Measurements from ENCODE around the gene CBX7. TPM values are rescaled to one million over a fixed set of nuclear protein-coding genes. Genes with fewer than 3 reads are reported as not detected.

CBX7 gene
- total and polyA plus RNA-seq, 2 donors (not counting 1 experiment from before 2014, with no cell fraction given), result 2.8 to 14.7 TPM

- Histone ChIP-seq H3K36me3 (ENCODE audit: control insufficient read depth, insufficient read depth, low read length) (no peaks in the 10 kb centered on the region), H3K4me1 (ENCODE audit: control insufficient read depth, extremely low read depth, insufficient read depth, low read length) (no peaks in the 10 kb centered on the region), H3K4me2 (ENCODE audit: extremely low read depth, insufficient read depth, low read length) (no peak overlapping the region), H3K4me3 (replicated peaks in 1 of 4; ENCODE audit: control extremely low read depth in 1 of 4, insufficient read depth in 1 of 4, low read depth in 3 of 4, low read length in 4 of 4) (no peak overlapping the region), H3K9me3 (ENCODE audit: control insufficient read depth, insufficient read depth, low read depth, low read length) (no peaks in the 10 kb centered on the region), H3K9ac (ENCODE audit: insufficient read depth, low read length) (no peak overlapping the region), H2AFZ (ENCODE audit: low read length) (no peak overlapping the region), H4K20me1 (ENCODE audit: control insufficient read depth, extremely low read depth, insufficient read depth, low read length) (no peaks in the 10 kb centered on the region), H3K27me3 (ENCODE audit: control insufficient read depth, insufficient read depth, low read length) (peaks cover 3% of the 10 kb centered on the region), H3K79me2 (ENCODE audit: control insufficient read depth, insufficient read depth, low read length) (no peaks in the 10 kb centered on the region), H3K27ac (ENCODE audit: insufficient read depth, low read length) (no peak overlapping the region)
- DNase-seq (ENCODE audit: low read depth in 2 of 2), result no peak
- TF ChIP-seq CTCF (conservative IDR thresholded peaks at IDR 0.05 in 1 of 2, IDR thresholded peaks at IDR 0.05 in 1 of 2; ENCODE audit: low read depth in 1 of 2, low read length in 2 of 2) (no peak), EZH2 (IDR thresholded peaks at IDR 0.05; ENCODE audit: low read length, missing control alignments) (no peak)
Measured at GRCh38 chr22:39125622-39126021, 26.9 kb downstream of the CBX7 start.

- TF ChIP-seq EZH2 (IDR thresholded peaks at IDR 0.05; ENCODE audit: low read length, missing control alignments), result no peak
- TF ChIP-seq CTCF (conservative IDR thresholded peaks at IDR 0.05 in 1 of 2, IDR thresholded peaks at IDR 0.05 in 1 of 2; ENCODE audit: low read depth in 1 of 2, low read length in 2 of 2), result no peak
- no peaks in the 10 kb centered on the region for H4K20me1 ChIP-seq (ENCODE audit: control insufficient read depth, extremely low read depth, insufficient read depth, low read length)
- no peaks in the 10 kb centered on the region for H3K4me1 ChIP-seq (ENCODE audit: control insufficient read depth, extremely low read depth, insufficient read depth, low read length)
- peaks cover 4% of the 10 kb centered on the region for H3K27me3 ChIP-seq (ENCODE audit: control insufficient read depth, insufficient read depth, low read length)
- no peak overlapping the region for H3K9ac ChIP-seq (ENCODE audit: insufficient read depth, low read length)
- DNase-seq (ENCODE audit: low read depth in 2 of 2), result no peak
- H3K27ac ChIP-seq (ENCODE audit: insufficient read depth, low read length), result no peak overlapping the region
- no peak overlapping the region for H3K4me3 ChIP-seq (replicated peaks in 1 of 4; ENCODE audit: control extremely low read depth in 1 of 4, insufficient read depth in 1 of 4, low read depth in 3 of 4, low read length in 4 of 4)
- H3K9me3 ChIP-seq (ENCODE audit: control insufficient read depth, insufficient read depth, low read depth, low read length), result no peaks in the 10 kb centered on the region
- H3K4me2 ChIP-seq (ENCODE audit: extremely low read depth, insufficient read depth, low read length), result no peak overlapping the region
- H3K79me2 ChIP-seq (ENCODE audit: control insufficient read depth, insufficient read depth, low read length), result no peaks in the 10 kb centered on the region
- no peaks in the 10 kb centered on the region for H3K36me3 ChIP-seq (ENCODE audit: control insufficient read depth, insufficient read depth, low read length)
- no peak overlapping the region for H2AFZ ChIP-seq (ENCODE audit: low read length)
Measured at GRCh38 chr22:39123751-39124581, 28.5 kb downstream of the CBX7 start.

GRCh38 chr22:39122772-39123470 lies 29.6 kb downstream of the CBX7 start:
- no peak overlapping the region for H3K27ac ChIP-seq (ENCODE audit: insufficient read depth, low read length)
- no peak overlapping the region for H2AFZ ChIP-seq (ENCODE audit: low read length)
- H3K9ac ChIP-seq (ENCODE audit: insufficient read depth, low read length), result no peak overlapping the region
- H3K4me1 ChIP-seq (ENCODE audit: control insufficient read depth, extremely low read depth, insufficient read depth, low read length), result no peaks in the 10 kb centered on the region
- H3K9me3 ChIP-seq (ENCODE audit: control insufficient read depth, insufficient read depth, low read depth, low read length), result no peaks in the 10 kb centered on the region
- no peaks in the 10 kb centered on the region for H3K79me2 ChIP-seq (ENCODE audit: control insufficient read depth, insufficient read depth, low read length)
- peaks cover 4% of the 10 kb centered on the region for H3K27me3 ChIP-seq (ENCODE audit: control insufficient read depth, insufficient read depth, low read length)
- H3K4me3 ChIP-seq (replicated peaks in 1 of 4; ENCODE audit: control extremely low read depth in 1 of 4, insufficient read depth in 1 of 4, low read depth in 3 of 4, low read length in 4 of 4), result no peak overlapping the region
- TF ChIP-seq CTCF (conservative IDR thresholded peaks at IDR 0.05 in 1 of 2, IDR thresholded peaks at IDR 0.05 in 1 of 2; ENCODE audit: low read depth in 1 of 2, low read length in 2 of 2) (no peak), EZH2 (IDR thresholded peaks at IDR 0.05; ENCODE audit: low read length, missing control alignments) (no peak)
- no peak overlapping the region for H3K4me2 ChIP-seq (ENCODE audit: extremely low read depth, insufficient read depth, low read length)
- no peak for DNase-seq (ENCODE audit: low read depth in 2 of 2)
- no peaks in the 10 kb centered on the region for H3K36me3 ChIP-seq (ENCODE audit: control insufficient read depth, insufficient read depth, low read length)
- no peaks in the 10 kb centered on the region for H4K20me1 ChIP-seq (ENCODE audit: control insufficient read depth, extremely low read depth, insufficient read depth, low read length)
